Keratinocyte (primary cell): ENCODE data around the gene PRPSAP1. TPM values are rescaled to one million over a fixed set of nuclear protein-coding genes. Genes with fewer than 3 reads are reported as not detected.

Source experiments
- DNase-seq: peaks from one replicate; pipeline ENCODE4 v3.0.0-alpha.2; 2011; ENCODE audit warnings: low read depth, missing footprints, low spot score
- FAIRE-seq: peaks from 2 replicates; lab custom pipeline; 2011; peaks lifted over from hg19 to GRCh38; lab: Jason Lieb, UNC
- H2AFZ ChIP-seq: 2 replicates; pipeline ENCODE4 v1.6.0; 2012; ENCODE audit warnings: low read length, control low read depth, inconsistent platforms; ENCODE audit not compliant: control insufficient read depth
- H3K27ac ChIP-seq: 2 replicates; pipeline ENCODE4 v1.5.1; 2011; ENCODE audit warnings: low read length; ENCODE audit not compliant: control insufficient read depth, insufficient read depth
- H3K27me3 ChIP-seq: 3 replicates; pipeline ENCODE4 v1.6.0; 2011; ENCODE audit warnings: low read length; ENCODE audit not compliant: control insufficient read depth, insufficient read depth; ENCODE audit errors: extremely low read depth
- H3K36me3 ChIP-seq, 2 experiments: 2 replicates in 1 of 2; 3 replicates in 1 of 2; pipeline ENCODE4 v1.5.1; 2011; ENCODE audit warnings: low read length in 2 of 2, mild to moderate bottlenecking in 1 of 2; ENCODE audit not compliant: control insufficient read depth in 2 of 2, insufficient read depth in 2 of 2; ENCODE audit errors: extremely low read depth in 1 of 2
- H3K4me1 ChIP-seq: 3 replicates; pipeline ENCODE4 v1.5.1; 2011; ENCODE audit warnings: low read length; ENCODE audit not compliant: control insufficient read depth, insufficient read depth; ENCODE audit errors: extremely low read depth
- H3K4me2 ChIP-seq: 3 replicates; pipeline ENCODE4 v1.6.0; 2011; ENCODE audit warnings: low read depth, low read length; ENCODE audit not compliant: control insufficient read depth, insufficient read depth; ENCODE audit errors: extremely low read depth
- H3K4me3 ChIP-seq, 3 experiments: fragments of 200-600 bp in 1 of 3; sonication (generic) in 1 of 3; 2 replicates in 2 of 3; 3 replicates in 1 of 3; pipeline ENCODE4 v1.5.1; 2011 to 2016; ENCODE audit warnings: low read length in 3 of 3, mild to moderate bottlenecking in 3 of 3, control low read depth in 2 of 3, inconsistent platforms in 1 of 3, low read depth in 1 of 3, mixed read lengths in 1 of 3, mixed run types in 1 of 3, moderate library complexity in 1 of 3; ENCODE audit not compliant: control insufficient read depth in 2 of 3, insufficient read depth in 2 of 3; ENCODE audit errors: extremely low read depth in 1 of 3
- H3K79me2 ChIP-seq: 2 replicates; pipeline ENCODE4 v1.6.0; 2012; ENCODE audit warnings: low read length; ENCODE audit not compliant: control insufficient read depth, insufficient read depth
- H3K9ac ChIP-seq: 3 replicates; pipeline ENCODE4 v1.6.0; 2011; ENCODE audit warnings: low read length; ENCODE audit not compliant: control insufficient read depth, insufficient read depth; ENCODE audit errors: extremely low read depth
- H3K9me1 ChIP-seq: 3 replicates; pipeline ENCODE4 v1.6.0; 2011; ENCODE audit warnings: low read length; ENCODE audit not compliant: control insufficient read depth, insufficient read depth; ENCODE audit errors: extremely low read depth
- H3K9me3 ChIP-seq: 2 replicates; pipeline ENCODE4 v1.5.1; 2012; ENCODE audit warnings: low read depth, low read length; ENCODE audit not compliant: control insufficient read depth
- H4K20me1 ChIP-seq: 3 replicates; pipeline ENCODE4 v1.6.0; 2011; ENCODE audit warnings: low read length; ENCODE audit not compliant: control insufficient read depth, insufficient read depth; ENCODE audit errors: extremely low read depth
- EZH2 ChIP-seq: IDR thresholded peaks from one replicate; pipeline ENCODE4 v1.6.1; 2012; ENCODE audit warnings: inconsistent platforms, mild to moderate bottlenecking, low read length, moderate library complexity
- dilution Hi-C: fragments of 300-500 bp; cut with MboI; formaldehyde crosslinking; loops from one replicate; pipeline ENCODE4 v1.7.0; 2020; ENCODE audit warnings: low sequenced_read_pairs; ENCODE audit not compliant: extremely low pct_ligation_motif_present
- polyA plus RNA-seq, 5 experiments: library from polyadenylated mRNA; depleted of rRNA in 3 of 5; stranded (reverse) in 3 of 5; stranded (forward) in 1 of 5; unstranded in 1 of 5; fragments of >200 nt; gene quantifications; 1 replicate in 1 of 5; 2 replicates in 3 of 5; 3 replicates in 1 of 5; pipeline versions ENCODE4 v1.2.1 to v1.2.3, GENCODE V29; 2011 to 2012; ENCODE audit warnings: missing spikeins in 2 of 5, low read depth in 1 of 5, low replicate concordance in 1 of 5
- TF ChIP-seq, protein P1 (sequence below), 3 experiments: IDR thresholded peaks in 1 of 3; conservative IDR thresholded peaks in 1 of 3; optimal IDR thresholded peaks in 1 of 3; 2 replicates in 2 of 3; 3 replicates in 1 of 3; pipeline versions ENCODE3 to v1.5.1; 2011; ENCODE audit warnings: low read length in 3 of 3, mild to moderate bottlenecking in 3 of 3, moderate library complexity in 2 of 3, control low read depth in 1 of 3, inconsistent platforms in 1 of 3; ENCODE audit not compliant: insufficient read depth in 2 of 3; ENCODE audit errors: extremely low read depth in 1 of 3

Gene PRPSAP1
- polyA plus RNA-seq, 1 donor (not counting 4 experiments of a cell fraction or from before 2014, with no cell fraction given) = 51.4 TPM

DNA sequence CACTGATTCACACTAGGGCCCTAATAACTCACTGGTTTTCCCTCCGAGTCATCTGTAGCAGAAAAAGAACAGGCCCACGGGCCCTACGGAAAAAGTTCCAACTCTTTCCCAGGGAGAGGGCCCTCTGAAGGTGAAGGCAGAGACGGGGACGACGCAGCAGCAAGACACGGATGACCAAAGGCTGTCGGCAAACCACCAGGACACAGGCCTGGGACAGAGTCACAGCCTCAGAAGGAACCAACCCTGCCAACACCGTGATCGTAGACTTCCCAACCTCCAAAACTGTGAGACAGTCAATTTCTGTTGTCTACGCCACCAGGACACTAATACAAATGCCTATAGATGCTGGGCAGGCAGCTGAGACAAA, 25.5 kb upstream of the PRPSAP1 start:
- Histone ChIP-seq H3K27me3 (no peaks in the 10 kb centered on the region), H2AFZ (no peak overlapping the region), H3K27ac (no peak overlapping the region), H3K36me3 (no peaks in the 10 kb centered on the region), H3K9ac (no peak overlapping the region), H3K4me3 (no peak overlapping the region), H3K4me1 (peaks cover 8% of the 10 kb centered on the region), H3K9me3 (no peaks in the 10 kb centered on the region), H3K79me2 (no peaks in the 10 kb centered on the region), H3K9me1 (no peaks in the 10 kb centered on the region), H3K4me2 (no peak overlapping the region), H4K20me1 (no peaks in the 10 kb centered on the region)
- TF ChIP-seq EZH2 = no peak
- TF ChIP-seq, protein P1, sequence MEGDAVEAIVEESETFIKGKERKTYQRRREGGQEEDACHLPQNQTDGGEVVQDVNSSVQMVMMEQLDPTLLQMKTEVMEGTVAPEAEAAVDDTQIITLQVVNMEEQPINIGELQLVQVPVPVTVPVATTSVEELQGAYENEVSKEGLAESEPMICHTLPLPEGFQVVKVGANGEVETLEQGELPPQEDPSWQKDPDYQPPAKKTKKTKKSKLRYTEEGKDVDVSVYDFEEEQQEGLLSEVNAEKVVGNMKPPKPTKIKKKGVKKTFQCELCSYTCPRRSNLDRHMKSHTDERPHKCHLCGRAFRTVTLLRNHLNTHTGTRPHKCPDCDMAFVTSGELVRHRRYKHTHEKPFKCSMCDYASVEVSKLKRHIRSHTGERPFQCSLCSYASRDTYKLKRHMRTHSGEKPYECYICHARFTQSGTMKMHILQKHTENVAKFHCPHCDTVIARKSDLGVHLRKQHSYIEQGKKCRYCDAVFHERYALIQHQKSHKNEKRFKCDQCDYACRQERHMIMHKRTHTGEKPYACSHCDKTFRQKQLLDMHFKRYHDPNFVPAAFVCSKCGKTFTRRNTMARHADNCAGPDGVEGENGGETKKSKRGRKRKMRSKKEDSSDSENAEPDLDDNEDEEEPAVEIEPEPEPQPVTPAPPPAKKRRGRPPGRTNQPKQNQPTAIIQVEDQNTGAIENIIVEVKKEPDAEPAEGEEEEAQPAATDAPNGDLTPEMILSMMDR (optimal IDR thresholded peaks at IDR 0.05 in 1 of 3, IDR thresholded peaks at IDR 0.05 in 1 of 3, conservative IDR thresholded peaks at IDR 0.05 in 1 of 3; ENCODE audit: extremely low read depth in 1 of 3, insufficient read depth in 2 of 3, low read length in 3 of 3) = no peak
- dilution Hi-C loops = no loop called here
- no peak for DNase-seq
- no peak for FAIRE-seq

DNA sequence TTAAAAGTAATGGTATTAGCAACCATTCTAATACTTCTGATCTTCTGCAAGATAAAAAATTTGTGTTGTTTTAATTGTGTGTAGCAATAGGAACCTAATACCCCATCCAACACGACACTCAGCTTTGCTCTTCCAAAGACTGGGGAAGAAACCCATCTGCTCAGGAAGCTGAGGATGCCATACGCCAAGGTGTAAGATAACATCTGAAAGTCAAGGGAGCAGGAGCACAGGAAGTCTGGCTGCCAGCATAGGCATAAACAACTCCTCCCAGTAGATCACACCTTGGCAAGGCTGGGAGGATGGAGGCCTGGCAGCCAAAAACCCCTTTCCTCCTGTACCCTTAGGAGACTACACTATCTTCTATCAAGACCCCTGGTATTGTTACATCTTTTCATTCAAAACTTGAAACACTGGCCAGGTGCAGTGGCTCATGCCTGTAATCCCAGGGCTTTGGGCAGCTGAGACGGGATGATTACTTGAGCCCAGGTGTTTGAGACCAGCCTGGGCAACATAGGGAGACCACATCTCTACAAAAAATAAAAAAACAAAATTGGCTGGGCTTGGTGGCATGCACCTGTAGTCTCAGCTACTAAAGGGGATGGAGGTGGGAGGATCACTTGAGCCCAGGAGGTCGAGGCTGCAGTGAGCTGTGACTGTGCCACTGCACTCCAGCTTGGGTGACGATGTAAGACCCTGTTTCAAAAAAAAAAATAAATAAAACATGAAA, 25.0 kb upstream of the PRPSAP1 start:
- Histone ChIP-seq H3K4me2 (no peak overlapping the region), H3K79me2 (no peaks in the 10 kb centered on the region), H4K20me1 (no peaks in the 10 kb centered on the region), H3K27me3 (no peaks in the 10 kb centered on the region), H3K4me3 (no peak overlapping the region), H2AFZ (no peak overlapping the region), H3K36me3 (no peaks in the 10 kb centered on the region), H3K27ac (no peak overlapping the region), H3K9ac (no peak overlapping the region), H3K4me1 (peaks cover 9% of the 10 kb centered on the region), H3K9me3 (no peaks in the 10 kb centered on the region), H3K9me1 (no peaks in the 10 kb centered on the region)
- no peak for TF ChIP-seq EZH2
- TF ChIP-seq, protein P1 (optimal IDR thresholded peaks at IDR 0.05 in 1 of 3, IDR thresholded peaks at IDR 0.05 in 1 of 3, conservative IDR thresholded peaks at IDR 0.05 in 1 of 3; ENCODE audit: extremely low read depth in 1 of 3, insufficient read depth in 2 of 3, low read length in 3 of 3) = no peak
- dilution Hi-C loops = no loop called here
- DNase-seq = no peak
- no peak for FAIRE-seq
